ENCODE measurements around the gene SLC38A10. TPM values are rescaled to one million over a fixed set of nuclear protein-coding genes. Genes with fewer than 3 reads are reported as not detected.

The SLC38A10 gene
- total and polyA plus RNA-seq, 2 of the 13 experiments (the other 11 are each of a cell fraction or from before 2014, with no cell fraction given), result 23.4 to 55.8 TPM

GRCh38 chr17:81339534-81340296, 44.6 kb upstream of the SLC38A10 start (continued):
- TF ChIP-seq, protein P1, sequence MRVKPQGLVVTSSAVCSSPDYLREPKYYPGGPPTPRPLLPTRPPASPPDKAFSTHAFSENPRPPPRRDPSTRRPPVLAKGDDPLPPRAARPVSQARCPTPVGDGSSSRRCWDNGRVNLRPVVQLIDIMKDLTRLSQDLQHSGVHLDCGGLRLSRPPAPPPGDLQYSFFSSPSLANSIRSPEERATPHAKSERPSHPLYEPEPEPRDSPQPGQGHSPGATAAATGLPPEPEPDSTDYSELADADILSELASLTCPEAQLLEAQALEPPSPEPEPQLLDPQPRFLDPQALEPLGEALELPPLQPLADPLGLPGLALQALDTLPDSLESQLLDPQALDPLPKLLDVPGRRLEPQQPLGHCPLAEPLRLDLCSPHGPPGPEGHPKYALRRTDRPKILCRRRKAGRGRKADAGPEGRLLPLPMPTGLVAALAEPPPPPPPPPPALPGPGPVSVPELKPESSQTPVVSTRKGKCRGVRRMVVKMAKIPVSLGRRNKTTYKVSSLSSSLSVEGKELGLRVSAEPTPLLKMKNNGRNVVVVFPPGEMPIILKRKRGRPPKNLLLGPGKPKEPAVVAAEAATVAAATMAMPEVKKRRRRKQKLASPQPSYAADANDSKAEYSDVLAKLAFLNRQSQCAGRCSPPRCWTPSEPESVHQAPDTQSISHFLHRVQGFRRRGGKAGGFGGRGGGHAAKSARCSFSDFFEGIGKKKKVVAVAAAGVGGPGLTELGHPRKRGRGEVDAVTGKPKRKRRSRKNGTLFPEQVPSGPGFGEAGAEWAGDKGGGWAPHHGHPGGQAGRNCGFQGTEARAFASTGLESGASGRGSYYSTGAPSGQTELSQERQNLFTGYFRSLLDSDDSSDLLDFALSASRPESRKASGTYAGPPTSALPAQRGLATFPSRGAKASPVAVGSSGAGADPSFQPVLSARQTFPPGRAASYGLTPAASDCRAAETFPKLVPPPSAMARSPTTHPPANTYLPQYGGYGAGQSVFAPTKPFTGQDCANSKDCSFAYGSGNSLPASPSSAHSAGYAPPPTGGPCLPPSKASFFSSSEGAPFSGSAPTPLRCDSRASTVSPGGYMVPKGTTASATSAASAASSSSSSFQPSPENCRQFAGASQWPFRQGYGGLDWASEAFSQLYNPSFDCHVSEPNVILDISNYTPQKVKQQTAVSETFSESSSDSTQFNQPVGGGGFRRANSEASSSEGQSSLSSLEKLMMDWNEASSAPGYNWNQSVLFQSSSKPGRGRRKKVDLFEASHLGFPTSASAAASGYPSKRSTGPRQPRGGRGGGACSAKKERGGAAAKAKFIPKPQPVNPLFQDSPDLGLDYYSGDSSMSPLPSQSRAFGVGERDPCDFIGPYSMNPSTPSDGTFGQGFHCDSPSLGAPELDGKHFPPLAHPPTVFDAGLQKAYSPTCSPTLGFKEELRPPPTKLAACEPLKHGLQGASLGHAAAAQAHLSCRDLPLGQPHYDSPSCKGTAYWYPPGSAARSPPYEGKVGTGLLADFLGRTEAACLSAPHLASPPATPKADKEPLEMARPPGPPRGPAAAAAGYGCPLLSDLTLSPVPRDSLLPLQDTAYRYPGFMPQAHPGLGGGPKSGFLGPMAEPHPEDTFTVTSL (CRISPR knock-in tag; IDR thresholded peaks at IDR 0.05; ENCODE audit: borderline replicate concordance), result no peak; the same call in 1 of the 2 replicates
- TF ChIP-seq, protein P2, sequence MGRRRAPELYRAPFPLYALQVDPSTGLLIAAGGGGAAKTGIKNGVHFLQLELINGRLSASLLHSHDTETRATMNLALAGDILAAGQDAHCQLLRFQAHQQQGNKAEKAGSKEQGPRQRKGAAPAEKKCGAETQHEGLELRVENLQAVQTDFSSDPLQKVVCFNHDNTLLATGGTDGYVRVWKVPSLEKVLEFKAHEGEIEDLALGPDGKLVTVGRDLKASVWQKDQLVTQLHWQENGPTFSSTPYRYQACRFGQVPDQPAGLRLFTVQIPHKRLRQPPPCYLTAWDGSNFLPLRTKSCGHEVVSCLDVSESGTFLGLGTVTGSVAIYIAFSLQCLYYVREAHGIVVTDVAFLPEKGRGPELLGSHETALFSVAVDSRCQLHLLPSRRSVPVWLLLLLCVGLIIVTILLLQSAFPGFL (CRISPR knock-in tag; IDR thresholded peaks at IDR 0.05), result no peak
- TF ChIP-seq FOXK2 (IDR thresholded peaks at IDR 0.05), result no peak
- no peak for TF ChIP-seq ZNF510 (CRISPR knock-in tag; IDR thresholded peaks at IDR 0.05; ENCODE audit: low read depth)
- TF ChIP-seq, protein P3, sequence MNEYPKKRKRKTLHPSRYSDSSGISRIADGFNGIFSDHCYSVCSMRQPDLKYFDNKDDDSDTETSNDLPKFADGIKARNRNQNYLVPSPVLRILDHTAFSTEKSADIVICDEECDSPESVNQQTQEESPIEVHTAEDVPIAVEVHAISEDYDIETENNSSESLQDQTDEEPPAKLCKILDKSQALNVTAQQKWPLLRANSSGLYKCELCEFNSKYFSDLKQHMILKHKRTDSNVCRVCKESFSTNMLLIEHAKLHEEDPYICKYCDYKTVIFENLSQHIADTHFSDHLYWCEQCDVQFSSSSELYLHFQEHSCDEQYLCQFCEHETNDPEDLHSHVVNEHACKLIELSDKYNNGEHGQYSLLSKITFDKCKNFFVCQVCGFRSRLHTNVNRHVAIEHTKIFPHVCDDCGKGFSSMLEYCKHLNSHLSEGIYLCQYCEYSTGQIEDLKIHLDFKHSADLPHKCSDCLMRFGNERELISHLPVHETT (CRISPR knock-in tag; conservative IDR thresholded peaks at IDR 0.05), result no peak; the same call in 1 of the 2 replicates
- TF ChIP-seq TBX3 (IDR thresholded peaks at IDR 0.05; ENCODE audit: borderline replicate concordance), result no peak
- TF ChIP-seq, protein P4, sequence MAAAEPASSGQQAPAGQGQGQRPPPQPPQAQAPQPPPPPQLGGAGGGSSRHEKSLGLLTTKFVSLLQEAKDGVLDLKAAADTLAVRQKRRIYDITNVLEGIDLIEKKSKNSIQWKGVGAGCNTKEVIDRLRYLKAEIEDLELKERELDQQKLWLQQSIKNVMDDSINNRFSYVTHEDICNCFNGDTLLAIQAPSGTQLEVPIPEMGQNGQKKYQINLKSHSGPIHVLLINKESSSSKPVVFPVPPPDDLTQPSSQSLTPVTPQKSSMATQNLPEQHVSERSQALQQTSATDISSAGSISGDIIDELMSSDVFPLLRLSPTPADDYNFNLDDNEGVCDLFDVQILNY (CRISPR knock-in tag; conservative IDR thresholded peaks at IDR 0.05), result no peak
- TF ChIP-seq SOX6 (IDR thresholded peaks at IDR 0.05), result no peak
- TF ChIP-seq SOX6 (CRISPR knock-in tag; IDR thresholded peaks at IDR 0.05), result peak; percentile 43; the same call in 1 of the 2 replicates
- peak; percentile 82; the same call in 1 of the 2 replicates for TF ChIP-seq ZNF768 (CRISPR knock-in tag; IDR thresholded peaks at IDR 0.05)
- TF ChIP-seq, protein P5, sequence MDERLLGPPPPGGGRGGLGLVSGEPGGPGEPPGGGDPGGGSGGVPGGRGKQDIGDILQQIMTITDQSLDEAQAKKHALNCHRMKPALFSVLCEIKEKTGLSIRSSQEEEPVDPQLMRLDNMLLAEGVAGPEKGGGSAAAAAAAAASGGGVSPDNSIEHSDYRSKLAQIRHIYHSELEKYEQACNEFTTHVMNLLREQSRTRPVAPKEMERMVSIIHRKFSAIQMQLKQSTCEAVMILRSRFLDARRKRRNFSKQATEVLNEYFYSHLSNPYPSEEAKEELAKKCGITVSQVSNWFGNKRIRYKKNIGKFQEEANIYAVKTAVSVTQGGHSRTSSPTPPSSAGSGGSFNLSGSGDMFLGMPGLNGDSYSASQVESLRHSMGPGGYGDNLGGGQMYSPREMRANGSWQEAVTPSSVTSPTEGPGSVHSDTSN (CRISPR knock-in tag; IDR thresholded peaks at IDR 0.05), result no peak
- peak; percentile 24; the same call in 1 of the 2 replicates for TF ChIP-seq ZNF331 (CRISPR knock-in tag; IDR thresholded peaks at IDR 0.05)
- no peak for TF ChIP-seq POLR2AphosphoS5 (IDR thresholded peaks at IDR 0.05; ENCODE audit: low read depth, low read length)
- TF ChIP-seq, protein P6, sequence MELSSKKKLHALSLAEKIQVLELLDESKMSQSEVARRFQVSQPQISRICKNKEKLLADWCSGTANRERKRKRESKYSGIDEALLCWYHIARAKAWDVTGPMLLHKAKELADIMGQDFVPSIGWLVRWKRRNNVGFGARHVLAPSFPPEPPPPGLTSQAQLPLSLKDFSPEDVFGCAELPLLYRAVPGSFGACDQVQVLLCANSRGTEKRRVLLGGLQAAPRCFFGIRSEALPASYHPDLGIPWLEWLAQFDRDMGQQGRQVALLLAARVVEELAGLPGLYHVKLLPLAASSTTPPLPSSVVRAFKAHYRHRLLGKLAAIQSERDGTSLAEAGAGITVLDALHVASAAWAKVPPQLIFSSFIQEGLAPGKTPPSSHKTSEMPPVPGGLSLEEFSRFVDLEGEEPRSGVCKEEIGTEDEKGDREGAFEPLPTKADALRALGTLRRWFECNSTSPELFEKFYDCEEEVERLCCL (CRISPR knock-in tag; IDR thresholded peaks at IDR 0.05; ENCODE audit: borderline replicate concordance), result no peak

Measured in HepG2 (cell line).